PC-3 (cell line): ENCODE data around the gene ADK.

Source experiments
- EZH2 ChIP-seq: fragments of 300-600 bp; sonication (generic); IDR thresholded peaks from one replicate; pipeline ENCODE4 v1.6.1; 2017; ENCODE audit warnings: antibody characterized with exemption, mild to moderate bottlenecking, low read length; ENCODE audit not compliant: unreplicated experiment
- TF ChIP-seq, protein P1 (sequence below): fragments of 300-600 bp; sonication (generic); conservative IDR thresholded peaks from 2 replicates; pipeline ENCODE4 v1.5.1; 2017; ENCODE audit warnings: antibody characterized with exemption, low read depth, mild to moderate bottlenecking, low read length

DNA sequence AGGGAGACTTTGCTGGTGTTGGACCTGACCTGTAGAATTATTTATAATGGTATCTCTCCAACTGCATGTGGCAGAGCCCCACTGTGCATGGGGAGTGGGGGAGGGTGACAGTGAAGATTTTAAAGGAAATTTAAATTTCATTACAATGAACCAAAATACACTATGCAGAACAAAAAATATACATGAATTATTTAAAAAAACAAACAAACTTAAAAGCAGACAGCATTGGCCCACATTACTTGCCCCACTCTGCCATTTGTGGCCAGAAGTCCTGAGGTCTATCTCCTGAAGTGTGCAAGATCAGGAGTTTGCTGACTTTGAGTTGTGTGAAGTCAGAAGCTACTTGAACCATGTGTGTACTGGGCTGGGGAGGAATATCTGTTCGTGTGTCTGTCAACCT is 40.9 kb upstream of the ADK start:
- TF ChIP-seq, protein P1, sequence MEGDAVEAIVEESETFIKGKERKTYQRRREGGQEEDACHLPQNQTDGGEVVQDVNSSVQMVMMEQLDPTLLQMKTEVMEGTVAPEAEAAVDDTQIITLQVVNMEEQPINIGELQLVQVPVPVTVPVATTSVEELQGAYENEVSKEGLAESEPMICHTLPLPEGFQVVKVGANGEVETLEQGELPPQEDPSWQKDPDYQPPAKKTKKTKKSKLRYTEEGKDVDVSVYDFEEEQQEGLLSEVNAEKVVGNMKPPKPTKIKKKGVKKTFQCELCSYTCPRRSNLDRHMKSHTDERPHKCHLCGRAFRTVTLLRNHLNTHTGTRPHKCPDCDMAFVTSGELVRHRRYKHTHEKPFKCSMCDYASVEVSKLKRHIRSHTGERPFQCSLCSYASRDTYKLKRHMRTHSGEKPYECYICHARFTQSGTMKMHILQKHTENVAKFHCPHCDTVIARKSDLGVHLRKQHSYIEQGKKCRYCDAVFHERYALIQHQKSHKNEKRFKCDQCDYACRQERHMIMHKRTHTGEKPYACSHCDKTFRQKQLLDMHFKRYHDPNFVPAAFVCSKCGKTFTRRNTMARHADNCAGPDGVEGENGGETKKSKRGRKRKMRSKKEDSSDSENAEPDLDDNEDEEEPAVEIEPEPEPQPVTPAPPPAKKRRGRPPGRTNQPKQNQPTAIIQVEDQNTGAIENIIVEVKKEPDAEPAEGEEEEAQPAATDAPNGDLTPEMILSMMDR, result no peak
- TF ChIP-seq EZH2, result no peak
